GM18909 (cell line): ENCODE measurements around the gene HSFX1.
"Not testable (repeated sequence)": the region's sequence is repeated elsewhere in the genome, so short reads cannot be mapped to it uniquely, and the experiment has no call there.

Experiments used
- ATAC-seq: cut with Tn5 transposase; IDR thresholded peaks from one replicate; pipeline ENCODE4 v1.9.1; 2021; ENCODE audit warnings: mild to moderate bottlenecking; ENCODE audit not compliant: unreplicated experiment, poor library complexity

HSFX1 gene, protein sequence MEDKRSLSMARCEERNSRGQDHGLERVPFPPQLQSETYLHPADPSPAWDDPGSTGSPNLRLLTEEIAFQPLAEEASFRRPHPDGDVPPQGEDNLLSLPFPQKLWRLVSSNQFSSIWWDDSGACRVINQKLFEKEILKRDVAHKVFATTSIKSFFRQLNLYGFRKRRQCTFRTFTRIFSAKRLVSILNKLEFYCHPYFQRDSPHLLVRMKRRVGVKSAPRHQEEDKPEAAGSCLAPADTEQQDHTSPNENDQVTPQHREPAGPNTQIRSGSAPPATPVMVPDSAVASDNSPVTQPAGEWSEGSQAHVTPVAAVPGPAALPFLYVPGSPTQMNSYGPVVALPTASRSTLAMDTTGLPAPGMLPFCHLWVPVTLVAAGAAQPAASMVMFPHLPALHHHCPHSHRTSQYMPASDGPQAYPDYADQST

DNA sequence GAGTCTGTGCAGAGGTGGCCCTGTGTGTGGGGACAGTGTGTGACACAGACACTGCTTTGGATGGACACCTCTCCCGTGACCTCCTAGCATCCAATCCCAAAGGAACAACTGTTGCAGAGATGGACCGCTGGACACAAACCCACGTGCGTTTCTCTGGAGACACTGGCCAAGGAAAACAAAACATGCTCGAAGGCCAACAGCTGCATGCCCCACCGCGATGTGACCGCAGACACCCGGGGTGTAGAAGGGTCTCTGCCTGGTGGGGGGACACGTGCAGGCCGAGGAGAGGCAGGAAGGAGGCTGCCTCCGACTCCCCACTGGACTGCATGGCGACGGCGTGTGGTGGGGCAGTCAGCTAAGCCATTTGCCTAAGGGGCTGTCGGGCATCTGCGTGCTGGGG, at the start of gene HSFX1:
Gene HSFX1 (plus strand): TSS at position 301 of the 400 bp plus-strand sequence. CDS start 614 bp downstream, outside the sequence.
- ATAC-seq, result not testable (repeated sequence)

DNA sequence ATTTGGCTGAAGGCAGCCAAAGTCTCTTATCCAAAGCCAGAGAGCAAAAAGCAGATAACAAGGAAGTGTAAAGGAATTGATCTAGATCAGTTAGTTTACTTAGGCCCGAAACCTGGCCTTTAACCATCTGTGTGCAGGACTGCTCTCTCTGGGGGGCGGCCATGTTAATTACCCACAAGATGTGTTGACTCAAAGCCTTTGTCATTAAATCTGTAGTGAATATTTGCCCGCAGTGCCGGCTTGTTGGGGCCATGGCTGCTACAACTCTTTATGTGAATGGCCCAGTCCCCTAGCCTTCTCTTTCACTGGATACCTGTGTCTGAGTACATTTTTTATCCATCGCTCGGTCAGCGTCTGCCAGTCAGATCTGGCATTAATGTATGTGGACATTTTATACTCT, 46.6 kb upstream of the HSFX1 start:
- not testable (repeated sequence) for ATAC-seq

DNA sequence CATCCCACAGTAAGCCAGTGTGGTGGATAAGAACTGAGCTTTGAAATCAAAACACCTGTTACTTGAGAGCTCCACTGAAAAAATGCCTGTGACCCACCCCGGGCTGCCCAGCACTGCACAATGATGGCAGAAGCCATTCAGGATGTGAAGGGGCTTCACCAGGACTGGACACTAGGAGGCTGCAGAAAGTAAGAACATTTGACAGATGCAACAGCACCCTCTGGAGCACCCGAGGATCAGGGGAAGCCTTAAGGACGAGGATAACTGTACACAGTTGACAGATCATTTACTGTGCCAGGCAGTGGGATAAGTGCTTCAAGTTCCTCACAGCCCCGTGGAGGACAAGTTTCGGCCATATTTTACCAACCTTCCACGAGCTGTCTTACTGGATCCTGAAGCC, 31.6 kb upstream of the HSFX1 start:
- not testable (repeated sequence) for ATAC-seq

DNA sequence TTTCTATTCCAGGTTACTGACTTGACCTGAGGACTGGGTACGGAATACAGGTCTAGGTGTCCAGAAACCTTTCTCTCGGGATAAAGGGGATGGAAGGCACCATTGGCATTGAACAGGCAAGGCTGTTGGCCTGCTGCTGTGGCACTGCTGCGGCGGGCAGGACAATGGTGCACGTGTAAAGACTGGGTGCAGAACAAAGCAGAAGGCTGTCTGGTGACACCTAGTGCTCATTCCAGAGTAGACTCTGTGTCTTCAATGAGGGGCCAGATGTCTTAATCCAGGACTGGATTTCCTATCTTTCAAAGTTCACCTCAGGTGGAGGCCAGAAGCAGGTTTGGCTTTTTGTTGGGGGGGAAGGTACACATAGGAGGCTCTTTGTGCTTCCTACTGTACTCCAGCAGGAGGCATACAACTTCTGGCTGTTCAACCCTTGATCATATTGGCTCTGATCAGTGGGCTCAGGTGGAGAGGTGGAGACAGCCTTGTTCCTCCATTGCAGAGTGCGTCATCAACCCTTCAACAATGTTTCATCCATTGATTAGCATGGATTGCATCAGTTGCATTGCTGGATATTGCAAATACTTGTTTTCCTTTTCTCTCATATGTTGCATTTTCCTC, 27.4 kb upstream of the HSFX1 start:
- ATAC-seq, result peak; percentile 56

DNA sequence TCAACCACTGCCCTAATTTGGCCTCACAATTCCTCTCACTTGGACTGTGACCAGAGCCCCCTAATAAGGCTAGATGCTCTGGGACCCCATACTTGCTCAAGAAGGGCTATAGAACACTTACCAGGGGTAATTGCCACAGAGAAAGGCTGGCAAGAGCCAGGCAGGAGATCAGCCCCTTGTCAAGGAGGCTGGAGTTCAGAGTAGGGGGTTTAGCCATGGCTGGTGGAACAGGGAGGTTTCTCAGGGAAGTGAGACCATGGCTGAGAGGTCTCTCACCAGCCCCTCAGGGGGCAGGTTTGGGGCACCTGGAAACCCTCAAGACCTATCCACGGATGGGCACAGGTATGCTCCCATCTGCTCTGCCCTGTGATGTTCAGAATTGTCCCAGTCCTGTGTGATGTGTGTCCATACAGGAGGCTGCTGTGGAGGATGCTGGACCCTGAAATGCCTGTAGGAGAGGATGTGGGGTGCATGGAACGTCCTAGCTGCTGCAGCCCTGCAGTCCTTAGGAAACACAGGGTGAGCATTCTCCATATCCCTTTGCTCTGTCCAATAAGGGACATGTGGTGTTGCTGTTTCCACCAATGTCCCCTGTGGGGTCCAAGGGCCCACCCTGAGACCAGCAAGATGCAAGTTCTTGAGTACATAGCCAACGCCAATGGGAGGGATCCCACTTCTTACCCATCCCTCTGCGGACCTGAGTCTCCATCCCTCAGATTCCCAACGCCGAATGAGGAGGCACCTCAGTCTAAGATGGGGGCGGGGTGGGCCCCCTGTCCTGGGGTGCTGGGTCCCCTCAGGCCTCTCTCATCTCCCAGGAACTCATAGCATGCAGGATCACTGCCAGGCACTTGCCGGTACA, 16.4 kb upstream of the HSFX1 start:
- ATAC-seq, result no peak

DNA sequence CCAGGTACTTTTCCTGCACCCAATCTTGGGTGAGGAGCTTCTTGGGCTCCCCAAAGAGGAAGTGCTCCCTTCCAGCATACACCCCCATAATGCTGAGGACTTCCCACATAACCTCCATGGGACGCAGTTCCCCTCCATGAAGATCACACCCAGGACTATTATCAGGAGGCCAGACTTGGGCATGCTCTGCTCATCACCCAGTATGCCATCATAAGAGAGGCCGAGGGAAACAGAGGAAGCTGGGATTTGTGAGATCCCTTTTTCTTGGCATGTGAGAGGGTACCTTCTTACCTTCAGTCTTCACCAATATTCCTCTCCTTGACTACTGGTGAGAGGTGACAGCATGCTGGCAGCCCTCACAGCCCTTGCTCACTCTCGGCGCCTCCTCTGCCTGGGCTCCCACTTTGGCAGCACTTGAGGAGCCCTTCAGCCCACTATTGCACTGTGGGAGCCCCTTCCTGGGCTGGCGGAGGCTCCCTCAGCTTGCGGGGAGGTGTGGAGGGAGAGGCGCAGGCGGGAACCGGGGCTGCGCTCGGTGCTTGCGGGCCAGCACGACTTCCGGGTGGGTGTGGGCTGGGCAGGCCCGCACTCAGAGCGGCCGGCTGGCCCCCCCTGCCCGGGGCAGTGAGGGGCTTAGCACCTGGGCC, 15.7 kb upstream of the HSFX1 start:
- no peak for ATAC-seq

DNA sequence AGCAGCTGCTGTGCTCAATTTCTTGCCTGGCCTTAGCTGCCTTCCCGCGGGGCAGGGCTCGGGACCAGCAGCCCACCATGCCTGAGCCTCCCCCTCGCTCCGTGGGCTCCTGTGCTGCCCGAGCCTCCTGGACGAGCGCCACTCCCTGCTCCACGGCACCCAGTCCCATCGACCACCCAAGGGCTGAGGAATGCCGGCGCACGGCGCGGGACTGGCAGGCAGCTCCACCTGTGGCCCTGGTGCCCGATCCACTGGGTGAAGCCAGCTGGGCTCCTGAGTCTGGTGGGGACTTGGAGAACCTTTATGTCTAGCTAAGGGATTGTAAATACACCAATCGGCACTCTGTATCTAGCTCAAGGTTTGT, 15.2 kb upstream of the HSFX1 start:
- ATAC-seq, result not testable (repeated sequence)

DNA sequence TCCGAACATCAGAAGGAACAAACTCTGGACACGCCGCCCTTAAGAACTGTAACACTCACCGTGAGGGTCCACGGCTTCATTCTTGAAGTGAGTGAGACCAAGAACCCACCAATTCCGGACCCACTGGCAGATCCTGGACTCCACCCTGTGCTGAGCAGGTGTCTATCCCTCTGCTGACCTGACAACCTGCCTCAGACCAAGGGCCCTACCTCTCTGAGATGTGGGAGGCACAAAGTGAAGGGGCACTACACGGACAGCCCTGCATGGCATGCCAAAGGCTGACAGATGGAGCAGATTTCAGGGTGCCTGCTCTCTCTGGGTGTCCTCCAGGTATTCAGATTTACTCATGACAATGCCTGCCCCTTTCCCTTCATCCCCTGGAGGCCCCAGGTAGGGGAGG, 14.0 kb upstream of the HSFX1 start:
- no peak for ATAC-seq

DNA sequence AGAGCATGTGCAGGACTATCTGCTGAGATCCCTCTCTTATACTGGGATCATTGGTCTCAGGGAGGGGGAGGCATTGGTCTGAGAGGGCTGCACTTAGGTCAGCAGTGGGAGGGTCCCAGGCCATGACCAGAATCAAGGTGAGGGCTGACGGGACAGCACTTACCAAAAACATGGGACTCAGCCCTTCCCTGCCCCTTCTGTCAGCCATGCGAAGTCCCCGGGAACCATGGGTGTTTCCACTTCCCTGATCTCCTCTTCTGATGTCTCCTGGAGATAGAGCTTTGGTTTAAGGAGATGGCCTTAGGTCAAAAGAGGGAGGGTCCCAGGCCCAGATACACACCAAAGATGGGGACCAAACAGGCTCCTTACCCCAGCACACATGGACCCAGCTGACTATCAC, 12.9 kb upstream of the HSFX1 start:
- no peak for ATAC-seq

DNA sequence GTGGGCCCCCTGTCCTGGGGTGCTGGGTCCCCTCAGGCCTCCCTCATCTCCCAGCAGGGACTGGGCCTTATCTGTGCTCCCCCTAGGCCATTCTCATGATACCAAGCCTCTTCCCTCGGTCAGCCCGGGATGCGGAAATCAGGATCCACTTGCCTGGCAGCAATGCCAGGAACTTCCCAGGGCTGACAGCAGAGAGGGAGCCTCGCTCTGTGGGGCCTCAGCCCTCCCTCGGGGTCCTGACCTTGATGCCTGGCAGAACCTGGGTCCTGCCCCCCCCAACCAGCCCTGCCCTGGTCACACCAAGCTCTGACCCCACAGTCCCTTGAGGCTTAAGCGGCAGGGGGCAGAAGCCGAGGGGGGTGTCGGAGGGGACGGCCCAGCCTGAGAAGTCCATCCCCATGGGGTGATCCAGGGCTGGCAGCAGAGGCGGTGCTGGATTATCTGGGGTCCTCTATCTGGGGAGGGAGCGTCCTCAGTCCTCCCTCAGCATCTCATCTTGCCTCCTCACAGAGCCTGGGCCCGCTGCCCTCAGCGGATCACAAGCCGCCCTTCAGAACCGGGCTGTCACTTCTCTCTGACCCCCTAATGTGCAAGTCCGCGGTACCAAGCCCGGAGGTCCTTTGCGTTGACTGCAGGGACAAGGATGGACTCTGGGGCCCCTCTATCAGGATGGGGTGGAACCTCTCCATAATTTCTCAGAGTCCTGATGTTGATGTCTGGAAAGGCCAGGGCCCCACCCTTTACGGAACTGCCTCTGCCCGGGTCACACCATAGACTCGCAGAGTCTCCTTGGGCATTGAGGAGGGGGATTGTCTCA, 11.8 kb upstream of the HSFX1 start:
- ATAC-seq, result not testable (repeated sequence)

DNA sequence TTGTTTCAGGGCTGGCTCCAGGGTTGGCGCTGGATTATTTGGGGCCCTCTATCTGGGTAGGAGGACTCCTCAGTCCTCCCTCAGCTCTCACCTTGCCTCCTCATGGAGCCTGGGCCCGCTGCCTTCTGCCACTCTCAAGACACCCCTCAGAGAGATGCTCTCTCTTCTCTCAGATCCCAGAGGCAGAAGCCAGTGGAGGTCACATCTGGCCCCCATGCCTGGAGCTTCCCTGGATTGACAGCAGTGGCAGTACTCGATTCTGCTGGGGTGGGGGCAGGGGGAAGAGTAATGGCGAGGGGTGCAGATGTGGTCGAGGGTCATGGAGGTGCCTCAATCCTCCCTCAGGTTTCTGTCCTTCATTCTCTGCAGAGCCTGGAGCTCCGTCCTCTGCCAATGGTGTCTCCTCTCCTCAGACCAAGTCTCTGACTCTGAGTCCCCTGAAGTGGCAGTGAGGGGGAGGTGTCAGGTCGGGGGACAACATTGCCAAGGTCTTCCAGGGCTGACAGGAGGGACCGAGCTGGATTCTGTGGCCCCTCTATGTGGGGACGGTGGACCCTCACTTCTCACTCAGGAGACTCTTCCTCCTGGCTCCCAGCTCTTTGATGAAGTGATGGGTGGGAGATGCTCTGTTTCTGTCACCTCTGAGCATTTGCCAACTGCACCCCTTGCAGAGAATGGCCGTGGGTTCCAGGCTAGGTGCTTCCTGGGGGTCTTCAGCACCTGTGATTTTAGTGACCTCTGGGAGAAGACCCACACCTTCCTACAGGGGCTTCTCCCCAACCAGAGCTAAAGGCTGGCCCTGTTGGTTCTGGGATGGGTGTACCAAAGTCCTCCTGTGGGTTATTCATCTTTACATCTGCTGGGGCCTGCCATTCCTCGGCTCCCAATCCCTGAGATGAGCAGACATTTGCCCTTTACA, 10.9 kb upstream of the HSFX1 start:
- no peak for ATAC-seq

DNA sequence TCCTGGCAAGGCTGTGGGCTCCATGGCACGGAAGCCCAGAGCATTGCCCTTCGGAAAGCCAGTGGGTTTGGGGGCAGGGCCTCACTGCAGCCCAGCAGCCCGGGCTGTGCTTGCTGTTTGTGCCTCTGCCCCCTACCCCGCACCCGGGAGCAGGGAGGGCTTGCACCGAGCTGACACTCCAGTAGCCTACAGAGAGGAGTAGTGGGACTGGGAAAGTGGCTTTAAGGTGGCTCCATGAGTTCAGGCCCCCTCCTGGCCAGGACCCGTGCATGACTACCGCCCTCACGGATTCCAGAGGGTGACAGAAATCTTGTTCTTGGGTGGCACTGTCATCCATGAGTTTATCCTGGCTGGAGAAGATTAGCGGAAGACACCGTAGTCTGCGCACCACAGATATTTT, 3.5 kb upstream of the HSFX1 start:
- ATAC-seq, result not testable (repeated sequence)

DNA sequence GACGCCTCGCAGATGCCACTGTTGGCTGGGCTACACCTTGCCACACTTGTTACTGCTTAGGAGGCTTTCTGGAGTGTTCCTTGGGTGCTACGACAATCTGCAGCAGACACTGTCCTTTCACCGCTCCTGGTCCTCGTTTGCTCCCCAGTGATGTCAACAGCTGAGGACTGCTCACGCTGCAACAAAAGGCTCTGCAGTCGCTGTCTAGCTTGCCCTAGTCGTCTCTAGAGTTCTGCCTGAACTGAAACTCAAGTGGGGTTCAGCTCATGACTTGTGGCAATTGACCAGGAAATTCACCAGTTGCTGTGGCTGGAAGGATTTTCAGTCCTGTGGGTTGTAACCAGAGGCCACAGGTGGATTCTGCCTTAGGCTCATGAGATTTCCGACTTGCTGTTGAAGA, 842 bp upstream of the HSFX1 start:
- not testable (repeated sequence) for ATAC-seq

DNA sequence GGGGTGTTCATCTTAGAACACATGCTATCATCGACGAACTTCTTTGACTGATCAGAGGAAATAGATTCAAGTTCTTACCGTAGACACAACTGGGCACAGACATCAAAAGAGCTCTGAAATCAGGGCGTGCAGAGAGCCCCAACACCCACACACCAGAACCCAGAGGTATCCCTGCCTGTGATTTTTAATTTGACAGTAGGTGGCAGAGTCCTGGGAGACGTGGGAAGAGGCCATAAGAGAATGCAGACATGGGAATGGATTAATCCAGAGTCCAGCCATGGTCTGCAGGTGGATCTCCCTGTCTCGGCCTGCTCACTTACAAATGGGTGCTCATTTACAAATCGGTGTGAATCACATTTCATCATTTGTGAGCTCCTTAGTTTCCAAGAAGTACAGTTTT, 4.1 kb downstream of the HSFX1 start:
- not testable (repeated sequence) for ATAC-seq

DNA sequence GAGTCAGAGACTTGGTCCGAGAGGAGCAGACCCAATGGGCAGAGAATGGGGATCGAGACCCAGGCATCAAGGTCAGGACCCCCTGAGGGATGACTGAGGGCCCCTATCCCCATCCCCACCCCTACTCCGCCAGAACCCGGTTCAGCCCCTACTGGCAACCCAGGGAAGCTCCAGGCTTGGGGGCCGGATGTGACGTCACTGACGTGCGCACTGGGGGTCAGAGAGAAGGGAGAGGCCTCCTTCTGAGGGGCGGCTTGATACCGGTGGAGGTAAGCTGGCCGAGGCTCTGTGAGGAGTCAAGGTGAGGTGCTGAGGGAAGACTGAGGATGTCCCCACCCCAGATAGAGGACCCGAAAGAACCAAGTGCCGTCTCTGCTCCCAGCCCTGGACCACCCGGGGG, 7.9 kb downstream of the HSFX1 start, which contains the start of gene MAGEA9:
Gene MAGEA9 (plus strand): TSS at position 204 of the 400 bp plus-strand sequence. CDS start 4,281 bp downstream, outside the sequence.
- not testable (repeated sequence) for ATAC-seq

DNA sequence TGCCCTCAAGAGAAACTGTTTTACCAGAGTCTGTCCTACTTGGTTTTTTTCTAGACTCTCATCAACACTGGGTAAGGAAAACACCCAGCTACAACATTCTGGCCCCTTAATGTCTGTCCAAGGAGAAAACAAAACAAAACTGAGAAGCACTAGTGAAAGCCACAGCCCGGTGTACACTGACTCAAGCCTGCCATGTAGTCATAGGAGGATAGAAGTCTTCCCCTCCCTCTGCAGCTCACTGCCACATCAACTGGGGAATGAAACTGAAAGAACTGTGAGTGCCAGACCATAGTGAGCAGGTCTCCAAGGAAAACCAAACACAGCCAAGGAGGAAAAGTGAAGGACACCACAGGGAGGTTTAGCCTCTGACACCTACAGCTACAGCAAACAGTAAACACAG, 21.7 kb downstream of the HSFX1 start:
- peak; percentile 100 for ATAC-seq

DNA sequence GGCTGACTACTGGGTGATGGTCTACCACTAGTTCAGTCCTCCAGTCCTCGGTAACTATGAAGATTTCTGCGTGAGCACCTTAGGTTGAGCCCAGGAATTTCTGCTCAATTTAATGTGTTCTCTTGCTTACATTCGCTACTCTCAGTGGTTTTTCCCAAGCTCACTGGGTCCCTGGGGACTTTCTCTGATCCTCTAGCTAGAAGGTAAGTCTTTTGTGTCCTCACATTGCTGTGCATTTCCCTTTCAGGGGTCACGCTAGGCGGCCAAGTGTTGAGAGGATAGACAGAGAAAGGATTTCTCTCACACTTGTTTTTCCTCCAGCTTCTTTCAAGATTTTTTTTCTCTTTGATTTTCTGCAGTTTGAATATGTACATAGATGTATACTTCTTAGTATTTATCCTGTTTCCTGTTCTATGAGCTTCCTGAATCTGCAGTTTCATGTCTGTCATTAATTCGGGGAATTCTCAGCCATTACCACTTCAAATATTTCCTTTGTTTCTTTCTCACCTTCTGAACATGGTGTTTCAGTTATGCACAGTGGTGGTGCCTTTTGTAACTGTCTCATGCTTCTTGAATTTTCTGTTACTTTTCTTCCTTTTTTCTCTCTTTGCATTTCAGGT, 25.3 kb downstream of the HSFX1 start:
- no peak for ATAC-seq

DNA sequence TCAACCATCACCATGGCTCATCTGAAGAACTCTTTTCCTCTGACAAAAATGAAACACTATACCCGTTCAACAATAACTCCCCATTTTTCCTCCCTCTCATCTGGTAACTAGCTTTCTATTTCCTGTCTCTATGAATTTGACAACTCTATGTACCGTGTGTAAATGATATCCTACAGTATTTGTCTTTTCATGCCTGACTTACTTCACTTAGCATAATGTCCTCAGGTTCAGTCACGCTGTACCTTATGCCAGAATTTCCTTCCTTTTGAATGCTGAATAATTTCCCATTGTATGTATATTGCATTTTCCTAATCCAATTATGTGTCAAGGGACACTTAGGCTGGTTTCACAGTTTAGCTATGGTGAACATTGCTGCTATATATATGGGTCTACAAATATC, 26.1 kb downstream of the HSFX1 start:
- ATAC-seq, result no peak
